Ecto neural progenitor cell (in vitro differentiated cells): Measurements from ENCODE around the gene CHRM4.
A peak's percentile ranks its signal among the peaks of the same experiment; 100 is the strongest.

Source experiments
- DNase-seq: peaks from one replicate; pipeline ENCODE4 v3.0.0-alpha.2; 2018; ENCODE audit warnings: low spot score

CHRM4 gene

DNA sequence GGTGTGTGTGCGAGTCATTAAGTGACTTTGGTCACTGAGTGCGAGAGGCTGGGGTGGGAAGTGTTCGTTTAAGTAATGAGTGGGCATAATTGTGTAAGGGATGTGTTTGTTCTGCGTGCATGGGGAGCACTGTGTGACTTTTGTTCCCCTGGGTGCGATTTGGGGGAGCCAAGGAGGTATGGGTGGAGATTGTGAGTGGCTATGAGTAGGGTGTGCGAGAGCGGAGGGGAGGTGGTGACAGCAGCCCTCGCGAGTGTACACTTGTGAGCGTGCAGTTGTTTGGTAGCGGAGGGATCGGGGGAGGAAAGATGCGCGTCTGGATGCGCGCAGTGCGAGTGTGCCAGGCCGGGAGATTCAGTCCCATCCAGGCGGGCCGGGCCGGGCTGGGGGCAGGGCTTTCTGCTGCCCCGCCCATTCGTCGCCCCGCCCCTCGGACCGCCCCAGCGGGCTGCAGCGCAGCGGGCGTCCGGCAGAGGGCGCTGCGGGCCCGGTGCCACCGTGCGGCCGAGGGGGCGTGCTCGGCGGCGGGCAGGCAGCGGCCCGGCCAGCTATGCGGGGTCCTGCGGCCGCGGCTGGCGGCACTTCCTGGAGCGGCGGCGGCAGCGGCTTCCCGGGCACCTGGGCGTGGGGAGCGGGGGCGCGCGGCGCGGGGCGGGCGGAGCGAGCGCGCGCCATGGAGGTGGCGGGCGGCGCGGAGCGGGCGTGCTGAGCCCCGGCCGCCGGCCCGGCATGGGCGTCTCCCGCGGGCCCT is 44.5 kb downstream of the CHRM4 start, which contains the start of gene DGKZ:
Gene DGKZ (plus strand): TSS at position 578 of the 751 bp plus-strand sequence. CDS start 197 bp downstream, outside the sequence.
- DNase-seq = peak; percentile 93

DNA sequence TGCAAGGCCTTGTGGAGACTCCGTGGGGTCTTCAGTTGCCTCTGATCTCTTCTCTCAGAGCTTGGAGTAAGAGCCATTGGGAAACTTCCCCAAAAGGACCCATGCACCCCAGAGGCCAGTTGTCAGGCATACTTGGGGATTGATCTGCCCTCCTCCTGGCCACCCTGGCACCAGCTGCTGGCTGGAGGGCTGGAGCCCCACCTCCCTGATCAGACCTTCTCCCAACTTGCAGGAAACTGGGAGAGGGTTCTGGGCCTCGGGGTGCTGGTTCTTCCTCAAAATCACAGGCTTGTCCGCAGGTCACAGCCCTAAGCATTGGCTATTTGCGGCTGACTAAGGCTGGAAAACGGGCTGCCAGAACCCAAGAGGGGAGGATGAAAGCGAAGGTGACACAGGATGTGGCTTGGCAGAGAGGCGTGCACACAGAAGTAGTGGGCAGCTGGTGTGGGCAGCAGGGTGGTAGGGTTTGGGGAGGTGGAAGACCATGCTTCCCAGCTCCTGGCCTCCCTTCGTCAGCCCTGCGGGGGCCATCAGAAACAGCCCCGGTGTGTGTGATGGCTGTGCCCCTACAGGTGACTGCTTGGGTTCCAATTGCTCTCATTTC is 45.6 kb downstream of the CHRM4 start:
- DNase-seq = no peak

DNA sequence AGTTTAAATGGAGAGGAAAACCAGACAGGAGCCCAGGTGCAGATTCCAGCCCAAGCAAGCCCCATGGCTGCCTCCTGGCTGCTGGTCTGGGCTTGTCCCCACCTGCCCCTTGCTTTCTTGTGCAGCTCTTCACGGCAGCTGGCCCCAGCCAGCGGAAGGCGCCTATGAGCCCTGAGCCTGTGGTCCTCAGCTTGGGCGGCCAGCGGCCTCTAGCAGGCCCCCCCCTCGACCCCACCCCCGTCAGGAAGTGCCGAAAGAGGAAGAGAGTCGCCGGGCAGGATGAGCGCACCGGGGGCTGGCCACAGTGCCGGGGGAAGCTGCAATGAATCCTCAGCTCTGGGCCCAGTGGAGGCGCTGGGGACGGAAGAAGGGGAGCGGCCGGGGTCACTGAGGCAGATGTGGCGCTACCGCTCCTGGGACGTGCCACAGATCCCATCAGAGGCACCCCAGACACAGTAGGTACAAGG is 46.4 kb downstream of the CHRM4 start:
- no peak for DNase-seq

DNA sequence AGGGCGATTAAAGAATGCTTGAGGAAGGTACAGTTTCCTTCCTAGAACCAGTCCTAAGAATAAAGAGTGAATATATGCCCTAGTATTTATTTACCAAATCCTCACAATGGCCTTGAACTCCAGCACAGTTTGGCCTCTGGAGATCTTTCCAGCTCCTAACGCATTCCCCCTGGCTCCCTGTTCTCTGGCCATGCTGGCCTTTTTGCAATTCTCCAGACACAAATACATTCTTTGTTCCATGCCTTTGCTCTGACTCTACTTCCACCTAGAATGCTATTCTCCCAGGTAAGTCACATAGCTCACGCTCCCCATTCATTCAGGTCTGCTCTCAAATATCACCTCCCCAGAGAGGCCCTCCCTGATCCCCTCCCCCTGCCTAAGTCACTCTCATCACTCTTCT is 48.1 kb downstream of the CHRM4 start:
- DNase-seq = no peak

DNA sequence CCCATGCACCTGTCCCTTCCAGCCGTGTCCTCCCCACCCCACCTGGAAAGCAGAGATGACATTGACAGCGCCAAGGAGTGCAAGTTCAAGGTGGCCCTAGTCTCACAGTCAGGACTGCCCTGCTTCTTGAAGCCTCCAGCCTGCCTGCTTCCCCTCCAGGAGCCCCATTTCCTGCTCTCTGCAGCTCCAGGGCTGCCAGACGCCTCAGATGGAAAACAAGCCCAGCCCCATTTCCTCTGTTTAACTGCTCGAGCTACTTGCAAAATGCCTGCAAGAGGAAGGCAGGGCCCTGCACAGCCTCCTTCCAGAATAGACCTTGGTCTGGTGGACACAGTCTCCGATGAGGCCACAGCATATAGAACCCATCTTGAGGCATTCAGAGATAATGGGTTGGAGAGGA is 49.3 kb downstream of the CHRM4 start:
- DNase-seq = no peak

DNA sequence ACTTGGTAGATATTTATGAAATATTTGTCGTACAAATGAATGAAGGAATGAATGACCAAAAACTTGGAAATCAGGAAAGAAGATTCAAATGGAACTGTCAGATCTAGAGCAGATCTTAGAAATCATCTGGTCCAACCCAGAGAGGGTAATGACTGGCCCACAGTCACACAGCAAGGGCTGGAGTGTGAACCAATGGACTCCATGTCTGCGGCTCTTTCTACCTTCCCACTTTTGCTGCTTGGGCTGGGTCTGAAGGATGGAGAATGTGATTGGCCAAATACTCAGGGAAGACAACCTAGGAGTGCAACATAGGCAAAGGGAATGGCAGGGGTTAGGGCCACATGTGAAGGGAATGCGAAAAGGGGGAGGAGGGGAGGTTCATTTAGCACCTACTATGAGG is 50.1 kb downstream of the CHRM4 start:
- DNase-seq = no peak

DNA sequence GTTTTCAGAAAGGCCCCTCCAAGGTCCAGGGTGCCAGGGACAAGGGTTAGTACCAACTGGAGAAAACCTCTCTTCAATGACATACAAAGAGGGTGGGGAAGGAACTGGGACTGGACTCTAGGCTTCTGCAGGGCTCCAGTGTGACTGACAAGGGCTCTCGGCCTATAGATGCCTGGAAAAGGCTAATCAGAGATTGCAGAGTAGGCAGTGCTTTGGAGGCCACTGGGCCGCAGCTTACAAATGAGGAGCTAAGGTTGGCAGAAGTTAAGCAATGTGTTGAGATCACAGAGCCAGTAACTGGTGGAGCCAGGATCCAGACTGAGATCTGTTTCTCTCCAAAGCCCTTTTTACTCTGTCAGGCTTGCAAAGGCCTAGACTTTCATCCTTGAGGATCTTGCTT is 51.8 kb downstream of the CHRM4 start:
- no peak for DNase-seq

DNA sequence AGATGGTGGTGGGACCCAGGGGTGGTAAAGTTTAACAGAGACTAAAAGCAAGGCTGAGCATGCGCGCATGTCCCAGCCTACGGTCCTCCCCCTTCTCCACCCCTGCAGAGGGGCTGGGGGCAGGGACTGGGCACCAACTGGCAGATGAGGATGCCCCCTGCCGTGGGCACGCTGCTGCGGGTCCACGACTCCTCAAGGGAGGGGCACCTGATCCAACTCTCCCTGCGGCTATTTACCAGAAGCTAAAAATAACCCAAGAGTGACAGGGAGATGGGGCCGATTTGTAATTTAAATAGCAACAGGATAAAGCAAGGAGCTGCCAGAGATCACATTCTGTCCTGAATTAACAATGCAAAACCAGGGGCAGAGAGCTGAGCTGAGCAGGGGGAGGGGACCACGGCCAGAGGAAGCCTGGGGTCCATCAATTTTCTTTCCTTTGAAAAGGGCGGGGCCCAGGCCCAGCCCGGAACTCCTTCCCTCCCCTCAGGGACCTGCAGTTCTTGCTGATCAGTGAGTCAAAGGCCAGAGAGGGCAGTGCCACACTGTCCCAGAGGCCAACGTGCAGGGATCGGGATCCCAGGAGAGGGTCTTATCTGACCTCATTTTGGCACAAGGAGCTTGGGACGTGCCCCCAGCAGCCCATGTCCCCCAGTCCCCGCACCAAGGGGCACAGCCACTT is 52.4 kb downstream of the CHRM4 start:
- no peak for DNase-seq

DNA sequence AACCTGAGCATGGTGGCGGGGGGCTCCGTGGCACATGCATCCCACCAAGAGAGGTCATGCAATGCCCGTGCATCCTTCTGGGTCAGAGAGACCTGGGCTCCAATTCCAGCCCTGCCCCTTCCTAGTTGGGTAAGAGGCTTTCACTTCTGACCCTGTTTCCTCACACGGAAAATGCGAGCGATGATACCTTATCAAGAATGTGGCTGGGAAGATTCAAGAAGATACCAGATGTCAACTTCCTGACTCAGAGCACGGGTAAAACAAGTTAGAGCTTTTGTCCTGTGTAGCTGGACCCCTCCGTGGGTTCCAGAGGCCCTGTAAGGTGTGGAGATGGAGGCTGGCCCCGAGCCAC is 53.0 kb downstream of the CHRM4 start:
- peak; percentile 57 for DNase-seq

DNA sequence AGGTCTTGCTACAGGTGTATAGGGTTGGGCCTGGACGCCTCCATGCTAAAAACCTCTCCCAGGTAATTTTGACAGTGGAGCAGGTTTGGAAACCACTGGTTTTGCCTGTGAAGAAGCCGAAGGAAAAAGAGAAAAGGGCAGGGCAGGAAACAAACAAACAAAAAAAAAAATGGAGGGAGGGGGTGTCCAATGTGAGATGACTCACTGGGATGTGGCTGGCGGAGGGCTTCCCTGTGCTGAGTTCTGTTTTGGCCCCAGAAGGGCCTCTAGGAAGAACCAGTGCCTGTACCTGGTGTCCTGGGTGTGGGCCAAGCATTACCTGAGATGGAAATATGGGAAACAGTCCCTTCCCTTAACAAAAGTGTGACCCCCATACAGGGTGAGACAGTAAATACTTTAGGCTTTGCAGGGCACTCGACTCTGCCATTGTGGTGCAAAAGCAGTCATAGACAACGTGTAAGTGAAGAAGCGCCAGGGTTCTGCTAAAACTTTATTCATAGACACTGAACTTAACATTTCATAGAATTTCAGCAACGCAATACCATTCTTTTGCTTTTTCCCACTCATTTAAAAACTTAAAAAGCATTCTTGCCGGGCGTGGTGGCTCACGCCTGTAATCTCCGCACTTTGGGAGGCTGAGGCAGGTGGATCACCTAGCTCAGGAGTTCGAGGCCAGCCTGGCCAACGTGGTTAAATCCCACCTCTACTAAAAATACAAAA is 53.8 kb downstream of the CHRM4 start:
- DNase-seq = no peak

DNA sequence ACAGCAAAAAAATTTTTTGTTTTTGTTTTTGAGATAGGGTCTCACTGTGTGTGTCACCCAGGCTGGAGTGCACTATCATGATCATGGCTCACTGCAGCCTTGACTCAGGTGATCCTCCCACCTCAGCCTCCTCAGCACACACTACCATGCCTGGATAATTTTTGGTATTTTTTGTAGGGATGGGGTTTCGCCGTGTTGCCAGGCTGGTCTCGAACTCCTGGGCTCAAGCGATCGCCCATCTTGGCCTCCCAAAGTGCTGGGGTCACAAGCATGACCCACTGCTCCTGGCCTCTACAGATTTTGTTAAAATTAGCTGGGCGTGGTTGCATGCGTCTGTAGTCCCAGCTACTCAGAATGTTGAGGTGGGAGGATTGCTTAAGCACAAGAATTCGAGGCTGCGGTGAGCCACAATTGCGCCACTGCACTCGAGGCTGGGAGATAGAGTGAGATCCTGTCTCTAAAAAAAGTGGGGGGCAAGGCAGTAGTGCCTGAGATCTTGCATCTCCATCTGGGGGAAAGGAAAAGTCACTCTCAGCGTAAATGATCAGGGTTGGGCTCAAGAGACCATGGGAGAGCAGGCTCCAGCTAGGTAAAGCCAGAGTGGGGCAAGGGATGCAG is 54.9 kb downstream of the CHRM4 start:
- DNase-seq = no peak

DNA sequence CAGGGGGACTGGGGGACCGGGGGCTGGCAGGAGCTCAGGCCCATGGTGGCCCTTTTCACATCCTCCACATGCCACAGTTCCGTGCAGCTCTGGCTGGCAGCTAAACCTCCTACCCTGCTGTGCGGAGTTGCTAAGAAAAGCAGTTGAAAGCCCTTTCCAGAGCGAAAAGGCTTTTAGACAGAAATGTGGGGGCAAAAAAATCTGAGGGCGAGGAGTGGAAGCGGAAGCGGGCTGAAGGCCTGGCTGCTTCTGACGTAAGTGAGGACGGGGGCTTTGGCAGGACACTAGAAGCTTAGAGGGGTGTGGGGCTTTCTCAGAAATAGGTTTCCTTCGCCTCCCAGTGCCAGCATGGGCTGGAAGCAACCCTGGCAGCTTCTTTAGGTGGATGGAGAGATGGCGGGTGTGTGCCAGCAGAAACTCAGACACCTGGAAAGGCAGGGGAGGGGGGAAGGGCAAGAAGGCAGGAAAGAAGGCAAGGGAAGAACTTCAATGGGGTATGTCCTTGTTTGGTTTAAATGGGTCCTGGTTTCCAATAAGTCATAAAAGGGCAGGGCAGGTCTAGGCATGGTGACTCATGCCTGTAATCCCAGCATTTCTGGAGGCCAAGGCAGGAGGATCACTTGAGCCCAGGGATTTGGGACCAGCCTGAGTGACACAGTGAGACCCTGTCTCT is 55.5 kb downstream of the CHRM4 start:
- DNase-seq = no peak

DNA sequence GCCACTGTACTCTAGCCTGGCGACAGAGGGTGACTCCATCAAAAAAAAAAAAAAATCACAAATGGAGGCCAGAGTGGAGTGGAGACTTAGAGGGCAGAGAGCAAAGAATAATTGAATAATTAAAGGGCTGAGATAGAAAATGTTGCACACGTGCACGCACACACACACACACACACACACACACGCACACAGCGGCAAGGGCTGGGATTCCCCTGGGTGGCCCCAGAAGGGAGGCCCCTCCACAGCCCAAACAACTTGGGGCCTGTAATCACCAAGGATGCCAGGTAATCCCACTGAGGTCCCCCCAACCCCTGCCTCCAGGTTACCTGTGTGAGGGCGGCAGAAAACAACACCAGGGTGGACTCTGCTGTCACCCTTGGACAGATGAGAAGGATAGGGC is 56.3 kb downstream of the CHRM4 start:
- no peak for DNase-seq

DNA sequence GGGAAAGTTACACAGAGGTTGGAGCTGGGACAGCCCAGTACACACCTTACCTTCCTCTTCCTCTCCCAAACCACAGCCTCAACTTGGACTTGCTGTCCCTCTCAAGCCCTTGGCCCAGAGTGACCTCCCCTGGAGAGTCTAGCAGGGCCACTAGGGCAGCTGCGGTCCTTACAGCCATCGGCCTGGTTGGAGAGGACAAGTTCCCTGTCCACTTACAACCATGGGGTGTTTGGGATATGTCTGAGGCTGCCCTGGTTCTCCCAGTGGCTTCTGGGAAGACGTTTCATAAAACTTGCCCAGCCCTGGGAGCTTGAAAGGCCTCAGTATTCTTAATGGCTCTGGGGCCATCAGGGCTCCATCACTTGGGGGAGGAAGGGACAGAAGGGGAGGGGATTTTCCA is 57.4 kb downstream of the CHRM4 start:
- no peak for DNase-seq
